ENCODE measurements around the gene SCN2A.

Gene SCN2A

GRCh38 chr2:165435611-165436010, 196.4 kb downstream of the SCN2A start:
- ChIA-PET POLR2A (no interaction called here), CTCF (no interaction called here)
- TF ChIP-seq, protein P1, sequence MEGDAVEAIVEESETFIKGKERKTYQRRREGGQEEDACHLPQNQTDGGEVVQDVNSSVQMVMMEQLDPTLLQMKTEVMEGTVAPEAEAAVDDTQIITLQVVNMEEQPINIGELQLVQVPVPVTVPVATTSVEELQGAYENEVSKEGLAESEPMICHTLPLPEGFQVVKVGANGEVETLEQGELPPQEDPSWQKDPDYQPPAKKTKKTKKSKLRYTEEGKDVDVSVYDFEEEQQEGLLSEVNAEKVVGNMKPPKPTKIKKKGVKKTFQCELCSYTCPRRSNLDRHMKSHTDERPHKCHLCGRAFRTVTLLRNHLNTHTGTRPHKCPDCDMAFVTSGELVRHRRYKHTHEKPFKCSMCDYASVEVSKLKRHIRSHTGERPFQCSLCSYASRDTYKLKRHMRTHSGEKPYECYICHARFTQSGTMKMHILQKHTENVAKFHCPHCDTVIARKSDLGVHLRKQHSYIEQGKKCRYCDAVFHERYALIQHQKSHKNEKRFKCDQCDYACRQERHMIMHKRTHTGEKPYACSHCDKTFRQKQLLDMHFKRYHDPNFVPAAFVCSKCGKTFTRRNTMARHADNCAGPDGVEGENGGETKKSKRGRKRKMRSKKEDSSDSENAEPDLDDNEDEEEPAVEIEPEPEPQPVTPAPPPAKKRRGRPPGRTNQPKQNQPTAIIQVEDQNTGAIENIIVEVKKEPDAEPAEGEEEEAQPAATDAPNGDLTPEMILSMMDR (IDR thresholded peaks at IDR 0.05; ENCODE audit: insufficient read depth, low read length, missing control alignments) = no peak
- no peak overlapping the region for H3K4me3 ChIP-seq (ENCODE audit: low read depth, low read length)
- DNase-seq (ENCODE audit: low read depth, low spot score) = no peak

GRCh38 chr2:165436559-165436958, 197.3 kb downstream of the SCN2A start:
- CTCF ChIA-PET = no interaction called here
- POLR2A ChIA-PET = no interaction called here

DNA sequence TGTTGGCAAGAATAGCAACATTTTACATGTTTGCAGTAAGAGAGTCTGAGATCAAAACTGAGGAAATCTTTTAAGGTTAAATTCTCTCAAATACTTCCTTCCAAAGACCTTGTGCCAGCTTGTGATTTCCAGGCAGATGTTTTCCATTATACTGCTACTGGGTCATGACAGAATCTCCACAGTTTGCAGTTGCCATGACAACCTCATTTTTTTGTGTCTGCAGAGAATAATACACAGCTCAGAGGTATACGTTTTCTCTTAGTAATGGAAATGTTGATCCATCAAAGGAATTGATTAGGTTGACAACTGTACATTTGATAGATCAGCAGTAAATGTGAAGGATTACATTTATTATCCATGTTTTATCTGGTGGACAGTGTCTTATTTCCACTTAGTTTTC, 201.2 kb downstream of the SCN2A start:
- TF ChIP-seq, protein P1 (IDR thresholded peaks at IDR 0.05; ENCODE audit: insufficient read depth, low read length, missing control alignments) = no peak
- CTCF ChIA-PET = no interaction called here
- H3K4me3 ChIP-seq (ENCODE audit: low read depth, low read length) = no peak overlapping the region
- POLR2A ChIA-PET = no interaction called here
- DNase-seq (ENCODE audit: low read depth, low spot score) = peak; percentile 5

More at GRCh38 chr2:165436559-165436958, 197.3 kb downstream of the SCN2A start:
- DNase-seq (ENCODE audit: low read depth, low spot score) = no peak
- H3K4me3 ChIP-seq (ENCODE audit: low read depth, low read length) = no peak overlapping the region
- TF ChIP-seq, protein P1 (IDR thresholded peaks at IDR 0.05; ENCODE audit: insufficient read depth, low read length, missing control alignments) = no peak
